Measurements from ENCODE around the gene VPS13D. TPM values are rescaled to one million over a fixed set of nuclear protein-coding genes. Genes with fewer than 3 reads are reported as not detected.
A peak's percentile ranks its signal among the peaks of the same experiment; 100 is the strongest.
"Not testable (repeated sequence)": the region's sequence is repeated elsewhere in the genome, so short reads cannot be mapped to it uniquely, and the experiment has no call there.

The VPS13D gene
- total RNA-seq, 2 donors from 2014 or later = 54.0 to 63.3 TPM

- intact Hi-C loops (cut with DNase I) = no loop called here
- Histone ChIP-seq H3K27ac (no peak overlapping the region), H3K4me1 (peaks cover 75% of the 10 kb centered on the region)
Measured at GRCh38 chr1:12452262-12452661, 222.4 kb downstream of the VPS13D start.

GRCh38 chr1:12453400-12454343, 223.8 kb downstream of the VPS13D start:
- TF ChIP-seq POLR2A (IDR thresholded peaks at IDR 0.05) (no peak), CTCF (IDR thresholded peaks at IDR 0.05) (no peak)
- peak; percentile 39 for ATAC-seq
- DNase-seq = no peak
- H3K4me1 ChIP-seq = peaks cover 77% of the 10 kb centered on the region
- H3K4me3 ChIP-seq = no peak overlapping the region
- H3K9me3 ChIP-seq = no peaks in the 10 kb centered on the region
- no peaks in the 10 kb centered on the region for H3K27me3 ChIP-seq
- H3K36me3 ChIP-seq (replicated peaks in 1 of 2; ENCODE audit: insufficient read depth in 1 of 2, low read depth in 2 of 2) = no peaks in the 10 kb centered on the region
- 10 to 23% methylated on average over 13 of the region's 13 CpGs for WGBS, 2 donors
- H3K27ac ChIP-seq = peak overlapping the region; percentile 56 to 76 (median 65)
- intact Hi-C loops (cut with DNase I) = no loop called here

More at GRCh38 chr1:12452262-12452661, 222.4 kb downstream of the VPS13D start:
- Histone ChIP-seq H3K27me3 (no peaks in the 10 kb centered on the region), H3K9me3 (no peaks in the 10 kb centered on the region), H3K4me3 (no peak overlapping the region), H3K36me3 (replicated peaks in 1 of 2; ENCODE audit: insufficient read depth in 1 of 2, low read depth in 2 of 2) (no peaks in the 10 kb centered on the region)
- no peak for DNase-seq
- no peak for TF ChIP-seq CTCF (IDR thresholded peaks at IDR 0.05)
- TF ChIP-seq POLR2A (IDR thresholded peaks at IDR 0.05) = no peak
- ATAC-seq = no peak

GRCh38 chr1:12454406-12455391, 224.9 kb downstream of the VPS13D start:
- Histone ChIP-seq H3K9me3 (no peaks in the 10 kb centered on the region), H3K36me3 (replicated peaks in 1 of 2; ENCODE audit: insufficient read depth in 1 of 2, low read depth in 2 of 2) (no peaks in the 10 kb centered on the region), H3K27ac (peak overlapping the region; percentile 56 to 76 (median 65)), H3K27me3 (no peaks in the 10 kb centered on the region), H3K4me3 (no peak overlapping the region), H3K4me1 (peaks cover 71% of the 10 kb centered on the region)
- peak in 1 of 4 donors; percentile 30 for DNase-seq
- ATAC-seq = peak; percentile 15
- TF ChIP-seq POLR2A (IDR thresholded peaks at IDR 0.05) = no peak
- no peak for TF ChIP-seq CTCF (IDR thresholded peaks at IDR 0.05)
- intact Hi-C loops (cut with DNase I) = no loop called here
- WGBS, 2 donors = 34 to 43% methylated on average over 4 of the region's 4 CpGs

GRCh38 chr1:12456081-12456480, 226.3 kb downstream of the VPS13D start:
- intact Hi-C loops (cut with DNase I); H3K27ac ChIP-seq: not testable (repeated sequence)
- WGBS, 2 donors = 90 to 95% methylated on average over 6 to 7 of the region's 7 CpGs

GRCh38 chr1:12456979-12457378, 227.1 kb downstream of the VPS13D start:
- WGBS, 2 donors = 18 to 20% methylated on average over 1 of the region's 1 CpG
- Histone ChIP-seq H3K4me1 (peaks cover 72% of the 10 kb centered on the region), H3K4me3 (no peak overlapping the region), H3K36me3 (replicated peaks in 1 of 2; ENCODE audit: insufficient read depth in 1 of 2, low read depth in 2 of 2) (no peaks in the 10 kb centered on the region), H3K9me3 (no peaks in the 10 kb centered on the region), H3K27me3 (no peaks in the 10 kb centered on the region), H3K27ac (peak overlapping the region in 1 of 4 donors; percentile 35)
- TF ChIP-seq POLR2A (IDR thresholded peaks at IDR 0.05) = no peak
- intact Hi-C loops (cut with DNase I) = no loop called here
- DNase-seq (no peak), ATAC-seq (no peak)

More at GRCh38 chr1:12456081-12456480, 226.3 kb downstream of the VPS13D start:
- H3K36me3 ChIP-seq (replicated peaks in 1 of 2; ENCODE audit: insufficient read depth in 1 of 2, low read depth in 2 of 2); H3K4me3 ChIP-seq; H3K27me3 ChIP-seq; ATAC-seq; DNase-seq; H3K9me3 ChIP-seq: not testable (repeated sequence)
- peaks cover 68% of the 10 kb centered on the region for H3K4me1 ChIP-seq

Measured in body of pancreas (tissue), 4 donors.